GM21723 (cell line): ENCODE results near the gene H1-8.
"Not testable (repeated sequence)": the region's sequence is repeated elsewhere in the genome, so short reads cannot be mapped to it uniquely, and the experiment has no call there.

Experiments
- ATAC-seq: cut with Tn5 transposase; IDR thresholded peaks from one replicate; pipeline ENCODE4 v1.9.1; 2021; ENCODE audit warnings: mild to moderate bottlenecking, moderate library complexity; ENCODE audit not compliant: unreplicated experiment

The H1-8 gene

DNA sequence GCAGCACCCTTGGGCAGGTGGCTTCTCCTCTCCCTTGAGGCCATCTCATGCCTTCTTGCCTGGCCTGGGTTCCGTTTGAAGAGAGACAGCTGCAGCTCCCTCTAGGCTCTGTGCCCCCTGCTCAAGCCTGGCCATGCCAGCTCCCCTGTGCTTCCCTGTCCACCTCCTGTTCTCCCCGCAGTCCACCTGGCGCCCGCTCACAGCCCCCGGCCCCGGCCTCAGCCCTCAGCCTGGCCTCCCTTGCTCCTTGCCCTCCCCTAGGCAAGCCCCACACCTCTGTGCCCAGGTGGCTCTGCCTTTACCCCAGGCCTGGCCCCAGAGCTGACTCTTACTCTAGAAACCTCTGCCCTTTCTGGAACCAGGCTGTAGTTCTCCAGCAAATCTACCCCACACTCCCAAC lies 28.4 kb upstream of the H1-8 start:
- no peak for ATAC-seq

DNA sequence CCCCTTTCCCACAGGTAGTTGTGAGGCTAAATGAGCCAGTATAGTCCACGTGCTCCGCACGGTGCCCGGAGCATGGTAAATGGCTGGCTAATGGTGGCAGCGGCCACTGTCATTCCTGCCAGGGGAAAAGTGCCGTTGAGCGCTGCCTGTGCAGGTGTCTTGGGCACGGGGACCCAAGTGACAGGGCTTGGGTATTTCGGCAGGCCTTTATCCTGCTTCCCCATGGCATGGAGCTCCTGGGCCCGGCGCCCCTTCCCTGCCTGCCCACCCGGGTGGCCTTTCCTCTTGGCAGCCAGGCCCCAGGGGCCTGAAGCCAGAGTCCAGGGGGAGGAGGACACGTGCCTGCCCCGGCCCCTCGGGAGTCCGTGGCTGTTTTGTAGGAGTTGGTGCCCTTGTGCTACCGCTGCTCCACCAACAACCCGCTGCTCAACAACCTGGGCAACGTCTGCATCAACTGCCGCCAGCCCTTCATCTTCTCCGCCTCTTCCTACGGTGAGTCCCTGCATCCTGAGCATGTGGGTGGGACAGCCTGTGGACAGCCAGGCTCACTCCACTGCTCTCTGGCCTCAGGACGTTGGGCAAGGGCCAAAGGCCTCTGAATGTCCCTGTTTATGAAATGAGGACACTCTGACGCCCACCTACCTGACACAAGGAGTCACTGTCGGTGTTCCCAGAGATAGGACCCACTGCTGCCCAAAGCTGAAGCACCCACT lies 27.7 kb upstream of the H1-8 start:
- ATAC-seq: not testable (repeated sequence)

DNA sequence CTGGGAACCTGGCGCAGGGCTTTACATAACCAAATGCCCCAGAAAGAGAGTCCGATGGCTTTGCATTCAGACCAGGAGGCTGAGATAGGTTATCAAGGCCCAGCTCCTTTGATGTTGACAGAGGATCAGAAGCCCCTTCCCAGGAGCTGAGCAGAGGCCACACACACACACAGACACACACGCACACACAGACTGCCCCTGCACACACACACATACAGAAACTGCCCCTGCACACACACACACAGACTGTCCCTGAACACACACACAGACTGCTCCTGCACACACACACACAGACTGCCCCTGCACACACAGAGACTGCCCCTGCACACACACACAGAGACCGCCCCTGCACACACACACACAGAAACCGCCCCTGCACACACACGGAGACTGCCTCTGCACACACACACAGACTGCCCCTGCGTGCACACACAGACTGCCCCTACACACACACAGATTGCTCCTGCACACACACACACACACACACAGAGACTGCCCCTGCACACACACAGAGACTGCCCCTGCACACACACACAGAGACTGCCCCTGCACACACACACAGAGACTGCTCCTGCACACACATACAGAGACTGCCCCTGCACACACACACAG lies 27.0 kb upstream of the H1-8 start:
- ATAC-seq: not testable (repeated sequence)

DNA sequence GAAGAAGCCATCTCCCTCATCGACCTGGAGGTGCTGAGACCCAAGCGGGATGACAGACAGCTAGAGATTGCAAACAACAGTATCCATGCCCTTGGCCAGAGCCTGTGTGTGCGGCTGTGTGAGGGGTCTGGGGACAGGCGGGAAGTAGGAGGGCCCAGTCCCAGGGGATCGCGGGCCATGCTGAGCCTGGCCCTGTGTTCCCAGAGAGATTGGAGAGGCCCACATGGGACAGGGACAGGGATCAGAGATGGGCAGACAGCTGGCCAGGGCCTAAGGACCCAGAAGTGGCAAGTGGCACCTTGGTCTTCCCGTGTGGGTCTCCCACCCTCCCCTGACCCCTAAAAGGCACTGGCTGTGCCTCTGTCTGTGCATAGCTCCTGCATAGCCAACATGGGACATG lies 25.5 kb upstream of the H1-8 start:
- no peak for ATAC-seq

DNA sequence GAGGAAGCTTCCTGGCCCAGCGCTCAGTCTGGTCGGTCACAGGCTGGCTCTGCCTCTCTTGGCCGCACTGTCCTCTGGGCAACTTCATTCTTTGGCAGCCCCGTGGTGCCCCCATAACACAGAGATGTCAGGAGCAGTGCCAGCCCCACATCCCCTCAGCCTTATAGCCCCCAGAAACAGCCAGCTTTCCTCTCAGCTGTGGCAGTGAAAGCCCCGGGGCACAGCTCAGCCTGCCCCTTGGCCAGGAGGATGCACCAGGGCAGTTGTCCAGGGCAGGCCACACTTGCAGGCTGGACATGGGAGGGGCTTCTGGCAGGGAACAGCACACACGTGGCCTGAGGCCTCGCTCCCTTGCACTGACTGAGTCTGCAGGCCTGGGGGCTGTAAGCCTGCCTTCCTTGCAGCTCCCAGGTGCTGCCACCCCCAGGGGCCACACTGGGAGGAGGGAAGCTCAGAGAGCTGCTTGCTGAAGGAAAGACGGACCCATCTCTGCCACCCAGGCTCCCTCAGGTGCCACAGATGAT lies 24.9 kb upstream of the H1-8 start:
- no peak for ATAC-seq

DNA sequence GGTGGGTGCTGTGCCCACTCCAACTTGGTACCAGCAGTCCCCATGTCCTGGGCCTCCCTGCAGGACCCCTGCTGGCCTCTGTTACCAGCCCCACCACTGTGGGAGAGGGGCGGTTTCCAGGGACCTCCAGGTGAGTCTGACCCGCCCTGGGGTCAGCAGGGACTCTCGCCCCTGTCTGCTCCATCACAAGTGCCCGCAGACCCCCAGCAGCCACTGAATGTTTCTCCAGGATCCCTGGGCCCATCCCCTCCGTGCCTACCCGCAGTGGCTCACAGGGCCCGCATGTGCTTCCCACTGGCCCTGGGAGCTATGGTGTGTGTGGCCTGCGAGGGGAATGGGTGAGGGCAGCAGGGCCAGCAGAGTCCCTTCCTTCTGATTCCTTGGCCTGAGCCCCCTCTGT lies 24.4 kb upstream of the H1-8 start:
- ATAC-seq: no peak

DNA sequence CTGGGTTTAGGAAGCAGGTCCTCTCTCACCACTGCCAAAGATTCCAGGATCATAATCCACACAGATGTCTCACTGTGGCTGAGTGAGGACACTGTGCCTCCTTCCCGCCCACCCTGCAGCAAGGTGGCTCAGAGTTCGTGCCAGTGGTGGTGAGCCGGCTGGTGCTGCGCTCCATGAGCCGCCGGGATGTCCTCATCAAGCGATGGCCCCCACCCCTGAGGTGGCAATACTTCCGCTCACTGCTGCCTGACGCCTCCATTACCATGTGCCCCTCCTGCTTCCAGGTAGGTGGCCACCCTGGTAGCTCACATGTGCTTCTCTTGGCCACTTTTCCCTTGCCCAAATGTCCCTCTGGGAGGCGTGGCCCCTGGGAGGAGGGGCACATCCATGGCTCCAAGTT lies 23.5 kb upstream of the H1-8 start:
- ATAC-seq: no peak

DNA sequence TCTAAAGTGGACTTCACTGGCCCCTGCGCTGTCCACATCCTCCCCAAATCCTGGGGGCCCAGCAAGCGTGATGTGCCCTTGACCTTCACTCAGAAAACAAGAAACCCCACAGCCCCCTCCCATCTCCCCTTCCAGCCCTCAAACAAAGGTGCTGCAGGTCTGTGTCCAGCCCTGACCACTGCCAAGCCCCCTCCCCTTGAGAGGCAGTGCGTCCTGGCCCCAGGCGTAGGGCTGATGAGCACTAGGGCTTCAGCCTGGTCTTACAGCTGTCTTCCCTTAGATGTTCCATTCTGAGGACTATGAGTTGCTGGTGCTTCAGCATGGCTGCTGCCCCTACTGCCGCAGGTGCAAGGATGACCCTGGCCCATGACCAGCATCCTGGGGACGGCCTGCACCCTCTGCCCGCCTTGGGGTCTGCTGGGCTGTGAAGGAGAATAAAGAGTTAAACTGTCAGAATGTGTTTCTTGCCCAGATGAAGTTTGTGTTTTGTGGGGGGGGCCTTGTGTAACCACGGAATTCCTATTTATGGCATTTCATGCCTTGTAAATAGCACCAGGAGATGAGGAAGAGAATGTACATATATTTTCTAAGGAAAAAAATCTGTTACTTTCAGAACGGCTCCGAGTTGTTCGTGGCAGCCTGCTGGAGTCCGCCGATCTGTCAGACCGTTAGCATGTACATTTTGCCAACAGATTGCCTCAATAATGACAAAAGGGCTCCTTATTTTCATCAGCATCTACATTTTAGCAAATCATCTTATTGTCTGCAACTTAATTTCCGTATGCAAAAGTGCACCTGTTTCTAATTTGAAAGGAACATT lies 22.9 kb upstream of the H1-8 start:
- no peak for ATAC-seq

DNA sequence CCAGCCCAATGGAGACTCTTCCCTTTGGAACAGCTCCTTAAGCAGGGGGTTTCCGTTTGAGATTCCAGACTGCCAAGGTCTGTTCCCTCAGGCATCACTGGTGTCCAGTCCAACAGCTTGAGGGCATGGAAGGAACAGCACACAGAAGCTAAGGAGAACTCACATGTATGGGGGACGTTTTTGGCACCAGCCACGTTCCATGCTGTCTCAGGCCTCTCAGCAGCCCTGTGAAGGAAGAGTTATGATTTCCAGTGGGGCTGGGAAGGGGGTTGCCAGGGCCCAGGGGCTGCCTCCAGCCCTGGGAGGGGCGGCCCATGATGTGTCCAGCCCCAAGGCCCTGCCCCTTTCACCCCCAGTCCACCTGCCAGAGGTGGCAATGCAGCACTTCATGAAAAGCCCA lies 22.0 kb upstream of the H1-8 start:
- ATAC-seq: no peak

DNA sequence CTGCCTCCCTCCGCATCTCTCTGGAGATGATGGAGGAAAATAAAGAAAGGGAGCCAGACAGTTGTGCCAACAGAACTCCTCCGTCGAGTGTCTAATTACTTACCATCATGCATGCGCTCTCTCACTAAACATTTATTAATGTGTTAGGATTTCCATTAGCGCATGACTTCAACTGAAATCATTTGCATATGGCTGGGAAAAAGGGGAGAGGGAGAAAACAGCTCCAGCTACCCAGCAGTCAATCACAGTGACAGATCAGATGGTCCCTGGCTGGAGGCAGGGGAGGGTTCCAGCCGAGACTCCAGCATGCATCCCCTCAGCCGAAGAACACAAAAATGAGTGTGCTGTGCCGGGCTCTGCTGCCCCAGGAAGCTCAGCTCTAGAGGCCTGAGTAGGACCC lies 21.4 kb upstream of the H1-8 start:
- ATAC-seq: no peak

DNA sequence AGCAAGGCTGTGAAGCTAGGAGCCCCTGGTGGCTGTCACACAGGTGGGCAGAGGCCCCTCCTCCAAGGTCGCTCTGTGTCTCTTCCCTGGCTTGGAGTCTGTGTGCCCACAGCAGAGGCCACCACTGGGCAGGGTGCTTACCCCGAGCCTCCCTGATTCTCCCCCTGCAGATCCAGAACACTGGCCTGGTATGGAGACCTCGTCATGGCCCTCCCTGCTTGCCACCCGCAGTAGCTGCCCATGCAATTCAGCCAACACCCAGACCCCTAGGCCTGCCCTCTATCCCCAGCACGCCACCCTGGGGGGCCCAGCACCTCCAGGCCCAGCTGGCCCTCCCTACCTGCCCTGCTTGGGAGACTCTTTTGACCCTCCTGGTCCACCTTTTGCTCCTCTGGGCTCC lies 20.0 kb upstream of the H1-8 start:
- ATAC-seq: no peak

DNA sequence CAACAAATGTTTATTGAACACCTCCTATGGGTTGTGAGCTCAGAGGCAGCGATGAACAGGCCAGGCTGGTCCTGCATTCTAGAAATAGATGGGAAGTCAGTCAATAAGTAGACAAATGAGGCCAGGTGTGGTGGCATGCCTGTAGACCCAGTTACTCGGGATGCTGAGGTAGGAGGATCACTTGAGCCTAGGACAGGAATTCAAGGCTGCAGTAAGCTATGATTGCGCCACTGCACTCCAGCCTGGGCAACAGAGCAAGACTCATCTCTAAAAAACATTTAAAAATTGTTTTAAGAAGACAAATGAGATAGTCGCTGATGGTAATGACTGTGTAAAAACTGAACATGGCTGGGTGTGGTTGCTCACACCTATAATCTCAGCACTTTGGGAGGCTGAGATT lies 18.9 kb upstream of the H1-8 start:
- ATAC-seq: no peak

DNA sequence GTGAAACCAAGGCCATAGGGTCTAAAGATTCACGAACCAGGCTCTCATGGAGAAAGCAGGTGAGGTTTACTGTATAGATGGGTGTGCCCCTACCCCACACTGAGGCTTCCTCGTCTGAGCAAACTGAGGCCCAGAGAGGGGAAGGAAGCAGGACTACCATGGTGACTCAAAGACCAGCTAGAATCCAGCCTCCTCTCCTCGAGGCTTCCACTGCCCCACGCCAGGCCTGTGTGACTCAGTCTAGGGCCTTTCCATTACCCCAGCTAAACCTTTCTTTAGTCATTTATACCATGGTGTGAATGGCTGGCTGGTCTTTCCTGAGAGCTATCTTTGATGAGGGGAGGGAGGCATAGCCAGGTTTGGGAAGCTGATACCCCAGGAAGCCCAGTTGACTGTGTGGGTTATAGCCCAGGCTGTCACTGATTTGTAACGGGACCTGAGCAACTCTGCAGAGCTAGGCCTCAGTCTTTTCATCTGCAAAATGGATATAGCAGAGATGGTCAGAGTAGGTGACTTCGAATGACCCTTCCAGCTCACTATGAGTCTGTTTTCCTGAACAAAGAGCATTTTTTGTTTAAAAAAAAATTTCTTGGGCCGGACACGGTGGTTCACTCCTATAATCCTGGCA lies 17.5 kb upstream of the H1-8 start:
- no peak for ATAC-seq

DNA sequence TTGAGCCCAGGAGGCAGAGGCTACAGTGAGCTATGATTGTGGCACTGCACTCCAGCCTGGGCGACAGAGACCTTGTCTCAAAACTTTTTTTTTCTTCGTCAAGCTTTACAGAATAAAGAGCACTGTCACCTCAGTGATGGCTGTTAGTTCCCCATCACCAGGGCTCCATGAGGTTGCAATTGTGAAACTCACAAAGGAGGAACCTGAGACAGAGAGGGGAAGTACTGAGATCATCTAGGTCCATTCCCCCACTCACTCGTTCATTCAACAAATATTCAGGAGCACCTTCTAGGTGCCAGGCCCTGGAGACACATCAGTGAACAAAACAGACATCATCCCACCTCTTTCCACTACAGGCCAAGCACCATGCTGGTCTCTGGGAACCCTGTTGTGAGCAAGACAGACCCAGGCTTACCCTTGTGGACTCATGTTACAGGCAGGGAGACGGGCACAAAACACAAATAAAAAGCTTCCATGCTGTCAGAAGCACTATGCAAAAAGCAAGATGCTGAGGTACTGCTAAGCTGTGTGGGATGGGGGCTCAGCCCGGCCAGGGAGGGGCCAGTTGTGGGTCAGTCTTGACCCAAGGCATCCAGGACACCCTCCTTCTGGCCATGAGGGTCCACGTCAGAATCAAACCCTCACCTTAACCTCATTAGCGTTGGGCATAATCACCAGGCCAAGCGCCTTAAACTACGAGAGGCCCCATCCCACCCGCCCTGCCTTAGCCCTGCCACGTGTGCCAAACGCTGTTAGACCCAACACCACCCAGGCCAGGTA lies 16.7 kb upstream of the H1-8 start:
- peak; percentile 96 for ATAC-seq

DNA sequence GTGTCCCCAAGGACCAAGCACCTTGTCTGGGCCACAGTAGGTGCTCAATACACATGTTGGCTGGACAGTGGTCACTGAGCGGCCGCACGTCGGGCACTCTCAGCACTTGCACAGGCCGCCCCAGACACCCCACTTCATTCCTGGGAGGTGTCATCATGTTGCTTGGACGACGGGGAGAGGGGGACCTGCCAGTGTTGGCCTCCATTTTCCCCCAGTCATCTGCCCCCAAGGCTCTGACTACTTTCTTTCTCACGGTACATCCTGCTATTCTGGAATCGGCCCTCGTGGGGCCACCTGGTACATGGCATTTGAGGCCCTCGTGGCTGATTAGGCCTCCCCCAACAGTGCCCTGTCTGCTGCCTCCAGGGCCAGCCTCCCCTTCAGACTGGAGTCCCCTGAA lies 15.7 kb upstream of the H1-8 start:
- ATAC-seq: no peak

DNA sequence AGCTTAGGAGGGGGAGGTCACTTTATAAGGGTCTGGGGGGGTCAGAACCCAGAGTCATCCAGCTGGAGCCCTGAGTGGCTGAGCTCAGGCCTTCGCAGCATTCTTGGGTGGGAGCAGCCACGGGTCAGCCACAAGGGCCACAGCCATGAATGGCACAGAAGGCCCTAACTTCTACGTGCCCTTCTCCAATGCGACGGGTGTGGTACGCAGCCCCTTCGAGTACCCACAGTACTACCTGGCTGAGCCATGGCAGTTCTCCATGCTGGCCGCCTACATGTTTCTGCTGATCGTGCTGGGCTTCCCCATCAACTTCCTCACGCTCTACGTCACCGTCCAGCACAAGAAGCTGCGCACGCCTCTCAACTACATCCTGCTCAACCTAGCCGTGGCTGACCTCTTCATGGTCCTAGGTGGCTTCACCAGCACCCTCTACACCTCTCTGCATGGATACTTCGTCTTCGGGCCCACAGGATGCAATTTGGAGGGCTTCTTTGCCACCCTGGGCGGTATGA lies 14.3 kb upstream of the H1-8 start, which contains the start of gene RHO:
RHO (plus strand) TSS at position 51 of the 512 bp plus-strand sequence; CDS start at position 146, 95 bp downstream.
- no peak for ATAC-seq

DNA sequence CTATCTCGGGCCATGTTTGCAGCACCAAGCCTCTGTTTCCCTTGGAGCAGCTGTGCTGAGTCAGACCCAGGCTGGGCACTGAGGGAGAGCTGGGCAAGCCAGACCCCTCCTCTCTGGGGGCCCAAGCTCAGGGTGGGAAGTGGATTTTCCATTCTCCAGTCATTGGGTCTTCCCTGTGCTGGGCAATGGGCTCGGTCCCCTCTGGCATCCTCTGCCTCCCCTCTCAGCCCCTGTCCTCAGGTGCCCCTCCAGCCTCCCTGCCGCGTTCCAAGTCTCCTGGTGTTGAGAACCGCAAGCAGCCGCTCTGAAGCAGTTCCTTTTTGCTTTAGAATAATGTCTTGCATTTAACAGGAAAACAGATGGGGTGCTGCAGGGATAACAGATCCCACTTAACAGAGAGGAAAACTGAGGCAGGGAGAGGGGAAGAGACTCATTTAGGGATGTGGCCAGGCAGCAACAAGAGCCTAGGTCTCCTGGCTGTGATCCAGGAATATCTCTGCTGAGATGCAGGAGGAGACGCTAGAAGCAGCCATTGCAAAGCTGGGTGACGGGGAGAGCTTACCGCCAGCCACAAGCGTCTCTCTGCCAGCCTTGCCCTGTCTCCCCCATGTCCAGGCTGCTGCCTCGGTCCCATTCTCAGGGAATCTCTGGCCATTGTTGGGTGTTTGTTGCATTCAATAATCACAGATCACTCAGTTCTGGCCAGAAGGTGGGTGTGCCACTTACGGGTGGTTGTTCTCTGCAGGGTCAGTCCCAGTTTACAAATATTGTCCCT lies 13.4 kb upstream of the H1-8 start:
- ATAC-seq: no peak

DNA sequence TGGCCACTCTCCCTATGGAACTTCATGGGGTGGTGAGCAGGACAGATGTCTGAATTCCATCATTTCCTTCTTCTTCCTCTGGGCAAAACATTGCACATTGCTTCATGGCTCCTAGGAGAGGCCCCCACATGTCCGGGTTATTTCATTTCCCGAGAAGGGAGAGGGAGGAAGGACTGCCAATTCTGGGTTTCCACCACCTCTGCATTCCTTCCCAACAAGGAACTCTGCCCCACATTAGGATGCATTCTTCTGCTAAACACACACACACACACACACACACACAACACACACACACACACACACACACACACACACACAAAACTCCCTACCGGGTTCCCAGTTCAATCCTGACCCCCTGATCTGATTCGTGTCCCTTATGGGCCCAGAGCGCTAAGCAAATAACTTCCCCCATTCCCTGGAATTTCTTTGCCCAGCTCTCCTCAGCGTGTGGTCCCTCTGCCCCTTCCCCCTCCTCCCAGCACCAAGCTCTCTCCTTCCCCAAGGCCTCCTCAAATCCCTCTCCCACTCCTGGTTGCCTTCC lies 12.7 kb upstream of the H1-8 start:
- no peak for ATAC-seq

DNA sequence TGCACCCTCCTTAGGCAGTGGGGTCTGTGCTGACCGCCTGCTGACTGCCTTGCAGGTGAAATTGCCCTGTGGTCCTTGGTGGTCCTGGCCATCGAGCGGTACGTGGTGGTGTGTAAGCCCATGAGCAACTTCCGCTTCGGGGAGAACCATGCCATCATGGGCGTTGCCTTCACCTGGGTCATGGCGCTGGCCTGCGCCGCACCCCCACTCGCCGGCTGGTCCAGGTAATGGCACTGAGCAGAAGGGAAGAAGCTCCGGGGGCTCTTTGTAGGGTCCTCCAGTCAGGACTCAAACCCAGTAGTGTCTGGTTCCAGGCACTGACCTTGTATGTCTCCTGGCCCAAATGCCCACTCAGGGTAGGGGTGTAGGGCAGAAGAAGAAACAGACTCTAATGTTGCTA lies 12.2 kb upstream of the H1-8 start:
- ATAC-seq: no peak
